ENCODE results near the gene KIF16B.

DNA sequence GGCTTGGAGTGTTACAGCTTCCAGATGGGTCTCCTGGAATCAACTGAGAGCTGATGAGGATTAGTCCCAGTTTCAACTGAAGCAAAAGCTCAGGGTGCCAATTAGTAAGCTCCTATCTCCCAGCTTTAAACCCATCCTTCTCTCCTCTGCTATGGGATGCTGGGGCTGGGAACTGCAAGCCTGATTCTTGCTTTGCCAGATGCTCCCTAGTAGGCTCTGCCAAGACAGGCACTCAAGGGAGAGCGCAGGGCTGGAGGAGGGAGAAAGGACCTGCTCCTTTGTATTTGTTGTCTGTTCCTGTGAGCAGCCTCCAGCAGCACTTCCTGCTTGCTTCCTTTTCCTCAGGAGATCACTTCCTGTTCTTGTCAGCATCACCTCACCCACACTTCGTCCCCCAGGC lies 309.7 kb downstream of the KIF16B start:
- TF ChIP-seq, protein P1, sequence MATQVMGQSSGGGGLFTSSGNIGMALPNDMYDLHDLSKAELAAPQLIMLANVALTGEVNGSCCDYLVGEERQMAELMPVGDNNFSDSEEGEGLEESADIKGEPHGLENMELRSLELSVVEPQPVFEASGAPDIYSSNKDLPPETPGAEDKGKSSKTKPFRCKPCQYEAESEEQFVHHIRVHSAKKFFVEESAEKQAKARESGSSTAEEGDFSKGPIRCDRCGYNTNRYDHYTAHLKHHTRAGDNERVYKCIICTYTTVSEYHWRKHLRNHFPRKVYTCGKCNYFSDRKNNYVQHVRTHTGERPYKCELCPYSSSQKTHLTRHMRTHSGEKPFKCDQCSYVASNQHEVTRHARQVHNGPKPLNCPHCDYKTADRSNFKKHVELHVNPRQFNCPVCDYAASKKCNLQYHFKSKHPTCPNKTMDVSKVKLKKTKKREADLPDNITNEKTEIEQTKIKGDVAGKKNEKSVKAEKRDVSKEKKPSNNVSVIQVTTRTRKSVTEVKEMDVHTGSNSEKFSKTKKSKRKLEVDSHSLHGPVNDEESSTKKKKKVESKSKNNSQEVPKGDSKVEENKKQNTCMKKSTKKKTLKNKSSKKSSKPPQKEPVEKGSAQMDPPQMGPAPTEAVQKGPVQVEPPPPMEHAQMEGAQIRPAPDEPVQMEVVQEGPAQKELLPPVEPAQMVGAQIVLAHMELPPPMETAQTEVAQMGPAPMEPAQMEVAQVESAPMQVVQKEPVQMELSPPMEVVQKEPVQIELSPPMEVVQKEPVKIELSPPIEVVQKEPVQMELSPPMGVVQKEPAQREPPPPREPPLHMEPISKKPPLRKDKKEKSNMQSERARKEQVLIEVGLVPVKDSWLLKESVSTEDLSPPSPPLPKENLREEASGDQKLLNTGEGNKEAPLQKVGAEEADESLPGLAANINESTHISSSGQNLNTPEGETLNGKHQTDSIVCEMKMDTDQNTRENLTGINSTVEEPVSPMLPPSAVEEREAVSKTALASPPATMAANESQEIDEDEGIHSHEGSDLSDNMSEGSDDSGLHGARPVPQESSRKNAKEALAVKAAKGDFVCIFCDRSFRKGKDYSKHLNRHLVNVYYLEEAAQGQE (IDR thresholded peaks at IDR 0.05) = no peak
- TF ChIP-seq, protein P2, sequence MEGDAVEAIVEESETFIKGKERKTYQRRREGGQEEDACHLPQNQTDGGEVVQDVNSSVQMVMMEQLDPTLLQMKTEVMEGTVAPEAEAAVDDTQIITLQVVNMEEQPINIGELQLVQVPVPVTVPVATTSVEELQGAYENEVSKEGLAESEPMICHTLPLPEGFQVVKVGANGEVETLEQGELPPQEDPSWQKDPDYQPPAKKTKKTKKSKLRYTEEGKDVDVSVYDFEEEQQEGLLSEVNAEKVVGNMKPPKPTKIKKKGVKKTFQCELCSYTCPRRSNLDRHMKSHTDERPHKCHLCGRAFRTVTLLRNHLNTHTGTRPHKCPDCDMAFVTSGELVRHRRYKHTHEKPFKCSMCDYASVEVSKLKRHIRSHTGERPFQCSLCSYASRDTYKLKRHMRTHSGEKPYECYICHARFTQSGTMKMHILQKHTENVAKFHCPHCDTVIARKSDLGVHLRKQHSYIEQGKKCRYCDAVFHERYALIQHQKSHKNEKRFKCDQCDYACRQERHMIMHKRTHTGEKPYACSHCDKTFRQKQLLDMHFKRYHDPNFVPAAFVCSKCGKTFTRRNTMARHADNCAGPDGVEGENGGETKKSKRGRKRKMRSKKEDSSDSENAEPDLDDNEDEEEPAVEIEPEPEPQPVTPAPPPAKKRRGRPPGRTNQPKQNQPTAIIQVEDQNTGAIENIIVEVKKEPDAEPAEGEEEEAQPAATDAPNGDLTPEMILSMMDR (IDR thresholded peaks at IDR 0.05; ENCODE audit: low read depth, low read length, missing input control) = no peak
- TF ChIP-seq, protein P3, sequence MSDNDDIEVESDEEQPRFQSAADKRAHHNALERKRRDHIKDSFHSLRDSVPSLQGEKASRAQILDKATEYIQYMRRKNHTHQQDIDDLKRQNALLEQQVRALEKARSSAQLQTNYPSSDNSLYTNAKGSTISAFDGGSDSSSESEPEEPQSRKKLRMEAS (IDR thresholded peaks at IDR 0.05) = no peak
- TF ChIP-seq GABPA (IDR thresholded peaks at IDR 0.05 in 1 of 2, conservative IDR thresholded peaks at IDR 0.05 in 1 of 2) (no peak), EGR1 (IDR thresholded peaks at IDR 0.05; ENCODE audit: low read depth in 2 of 2) (no peak), HNF4G (IDR thresholded peaks at IDR 0.05) (no peak)

All from liver (tissue), 3 donors.